SK-N-MC (cell line): ENCODE data around the gene LANCL3.
A peak's percentile ranks its signal among the peaks of the same experiment; 100 is the strongest.

Experiments
- DNase-seq: peaks from one replicate; pipeline ENCODE4 v3.0.0-alpha.2; 2011; ENCODE audit warnings: low read depth, low spot score
- H3K27ac ChIP-seq: fragments of 200-600 bp; sonication (generic); 2 replicates; pipeline ENCODE4 v1.5.1; 2016; ENCODE audit warnings: mixed run types
- H3K36me3 ChIP-seq: fragments of 200-600 bp; sonication (generic); 2 replicates; pipeline ENCODE4 v1.6.1; 2017; ENCODE audit warnings: antibody characterized with exemption, low read length, mixed read lengths; ENCODE audit not compliant: insufficient read depth
- H3K4me3 ChIP-seq: fragments of 200-600 bp; sonication (generic); 2 replicates; pipeline ENCODE4 v1.5.1; 2016
- H3K9ac ChIP-seq: fragments of 200-600 bp; sonication (generic); 2 replicates; pipeline ENCODE4 v1.8.0; 2017; ENCODE audit warnings: mixed run types, mixed read lengths; ENCODE audit not compliant: insufficient read length
- H3K9me3 ChIP-seq: fragments of 200-600 bp; sonication (generic); 2 replicates; pipeline ENCODE4 v1.6.1; 2017; ENCODE audit warnings: low read depth, mild to moderate bottlenecking, antibody characterized with exemption, low read length, moderate library complexity, mixed read lengths
- EZH2 ChIP-seq: fragments of 200-600 bp; sonication (generic); IDR thresholded peaks from one replicate; pipeline ENCODE4 v1.6.1; 2017; ENCODE audit warnings: antibody characterized with exemption
- FOXP2 ChIP-seq: optimal IDR thresholded peaks from 2 replicates; pipeline ENCODE3; 2011; ENCODE audit warnings: mild to moderate bottlenecking, moderate library complexity; ENCODE audit not compliant: insufficient read depth; ENCODE audit errors: extremely low read length, control extremely low read depth
- POLR2AphosphoS5 ChIP-seq: IDR thresholded peaks from 2 replicates; pipeline ENCODE4 v1.6.1; 2012; ENCODE audit warnings: mild to moderate bottlenecking, low read depth, low read length, borderline replicate concordance

Gene LANCL3

DNA sequence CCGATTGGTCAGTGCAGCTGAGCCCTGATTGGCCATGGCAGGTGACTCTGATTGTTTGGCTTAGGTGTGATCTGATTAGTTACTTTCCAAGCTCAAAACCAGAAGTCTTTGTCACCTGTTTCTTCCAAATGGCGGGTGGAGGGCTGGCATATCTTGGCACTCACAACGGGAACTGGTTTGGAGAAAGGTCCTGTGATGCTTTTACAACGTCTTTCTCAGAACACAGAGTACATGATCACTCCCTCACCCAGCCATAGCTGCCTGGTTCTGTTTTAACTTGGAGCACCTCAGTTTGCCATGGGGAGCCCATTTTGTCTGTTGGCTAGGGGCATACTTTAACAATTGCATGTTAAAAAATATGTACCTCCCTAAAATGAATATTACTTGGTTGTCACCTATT is 101.1 kb downstream of the LANCL3 start:
- TF ChIP-seq EZH2: no peak
- no peak for TF ChIP-seq FOXP2
- no peak for TF ChIP-seq POLR2AphosphoS5
- H3K27ac ChIP-seq: no peak overlapping the region

DNA sequence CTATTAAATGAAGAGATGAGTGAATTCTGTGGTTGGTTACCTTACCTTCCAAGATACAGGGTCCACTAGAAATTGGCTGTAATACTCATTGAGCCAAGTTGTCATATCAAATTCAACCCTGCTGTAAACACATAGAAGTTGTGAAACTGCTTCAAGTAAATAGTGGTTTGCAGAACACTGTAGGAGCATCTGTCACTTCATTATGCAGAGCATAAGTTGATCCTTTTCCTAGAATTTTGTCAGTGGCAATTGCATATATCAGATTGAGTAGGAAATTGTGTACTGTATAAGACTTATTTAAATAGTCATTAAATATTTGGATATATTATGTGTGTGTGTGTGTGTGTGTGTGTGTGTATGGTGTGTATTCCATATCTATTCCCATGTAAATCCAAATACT is 105.3 kb downstream of the LANCL3 start:
- no peak overlapping the region for H3K4me3 ChIP-seq
- H3K9me3 ChIP-seq: no peaks in the 10 kb centered on the region
- H3K27ac ChIP-seq: no peak overlapping the region
- no peak for TF ChIP-seq EZH2
- no peak for TF ChIP-seq POLR2AphosphoS5
- no peak for TF ChIP-seq FOXP2
- H3K9ac ChIP-seq: no peak overlapping the region
- DNase-seq: no peak
- no peaks in the 10 kb centered on the region for H3K36me3 ChIP-seq

More for the DNA sequence above, 101.1 kb downstream of the LANCL3 start:
- Histone ChIP-seq H3K36me3 (no peaks in the 10 kb centered on the region), H3K4me3 (no peak overlapping the region), H3K9me3 (no peaks in the 10 kb centered on the region), H3K9ac (no peak overlapping the region)
- DNase-seq: no peak

DNA sequence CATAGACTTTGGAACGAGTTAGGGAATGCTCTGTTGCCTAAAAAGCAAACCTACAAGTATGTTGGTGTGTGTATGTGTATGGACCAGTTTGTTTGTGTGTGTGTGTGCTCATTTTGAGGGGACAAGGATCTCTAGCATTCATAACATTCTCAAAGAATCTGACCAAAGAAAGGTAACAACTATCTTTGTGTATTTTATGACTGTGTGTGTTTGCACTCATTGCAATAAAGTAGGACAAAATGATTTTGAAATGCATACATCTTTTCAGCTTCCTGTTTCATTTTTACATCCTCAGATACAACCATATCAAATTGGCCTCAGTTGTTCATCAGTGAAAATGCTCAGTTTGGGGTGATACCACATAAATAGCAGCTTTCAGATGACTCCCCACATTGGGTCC is 105.8 kb downstream of the LANCL3 start:
- H3K9me3 ChIP-seq: no peaks in the 10 kb centered on the region
- TF ChIP-seq POLR2AphosphoS5 (no peak), FOXP2 (no peak), EZH2 (no peak)
- H3K9ac ChIP-seq: no peak overlapping the region
- H3K36me3 ChIP-seq: no peaks in the 10 kb centered on the region
- no peak for DNase-seq
- no peak overlapping the region for H3K27ac ChIP-seq
- H3K4me3 ChIP-seq: no peak overlapping the region

DNA sequence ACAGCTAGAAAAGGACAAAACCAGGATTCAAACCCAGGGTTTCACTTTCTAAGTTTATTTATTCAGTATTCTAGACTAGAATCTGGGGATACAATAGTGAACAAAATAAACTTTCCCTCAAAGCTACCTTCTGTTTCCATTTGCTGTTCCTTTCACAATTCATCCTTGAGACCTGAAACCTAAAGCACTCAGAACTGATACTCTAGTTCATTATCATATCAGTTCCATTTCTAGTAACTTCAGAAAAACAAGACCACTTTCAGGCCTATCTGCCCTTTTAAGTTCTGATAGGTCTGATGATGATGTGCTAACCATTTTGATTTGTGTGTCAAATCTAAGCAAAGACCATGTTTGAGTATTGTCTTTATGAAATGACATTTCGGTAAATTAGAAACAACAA is 106.3 kb downstream of the LANCL3 start:
- TF ChIP-seq EZH2 (no peak), POLR2AphosphoS5 (no peak), FOXP2 (no peak)
- no peak for DNase-seq
- Histone ChIP-seq H3K9ac (no peak overlapping the region), H3K9me3 (no peaks in the 10 kb centered on the region), H3K27ac (no peak overlapping the region), H3K36me3 (no peaks in the 10 kb centered on the region), H3K4me3 (no peak overlapping the region)

DNA sequence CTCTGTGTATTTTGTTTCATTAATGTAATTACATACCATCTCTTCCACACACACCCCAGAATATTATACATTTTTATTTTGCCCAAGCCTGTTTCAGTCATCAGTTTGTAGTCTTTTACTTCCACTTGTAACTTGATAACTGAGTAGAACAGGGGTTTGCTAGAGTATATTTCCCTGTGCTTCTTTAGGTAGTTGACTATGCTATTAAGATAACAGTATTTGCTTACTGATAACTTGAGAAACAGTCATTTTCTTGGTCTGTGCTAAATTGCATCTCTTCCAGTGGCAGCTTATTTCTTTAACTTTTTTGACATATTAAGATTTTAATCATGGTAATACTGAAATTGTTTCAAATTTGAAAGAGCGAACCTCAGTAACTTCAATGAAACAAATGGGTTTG is 107.1 kb downstream of the LANCL3 start:
- Histone ChIP-seq H3K27ac (no peak overlapping the region), H3K4me3 (no peak overlapping the region), H3K9ac (no peak overlapping the region), H3K36me3 (no peaks in the 10 kb centered on the region), H3K9me3 (no peaks in the 10 kb centered on the region)
- DNase-seq: no peak
- TF ChIP-seq EZH2: no peak
- TF ChIP-seq FOXP2: no peak
- no peak for TF ChIP-seq POLR2AphosphoS5

DNA sequence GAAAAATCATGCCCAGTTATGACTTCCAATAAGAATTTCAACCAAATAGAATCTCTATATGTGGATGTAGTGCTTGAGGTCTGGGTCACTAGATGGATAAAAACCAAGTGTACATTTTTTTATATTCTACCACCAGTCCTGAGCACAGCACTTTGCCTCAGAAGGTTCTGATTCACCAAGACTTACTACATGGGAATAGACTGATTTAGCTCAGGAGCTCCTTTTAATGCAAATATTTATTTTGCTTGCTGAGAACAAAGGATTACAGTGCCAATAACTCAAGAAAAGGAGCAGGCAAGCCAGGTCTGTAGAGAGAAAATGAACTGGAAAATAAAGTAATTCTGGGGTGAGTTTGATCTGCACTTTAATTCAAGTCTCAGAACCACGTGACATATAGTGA is 107.8 kb downstream of the LANCL3 start:
- Histone ChIP-seq H3K9me3 (no peaks in the 10 kb centered on the region), H3K9ac (no peak overlapping the region), H3K27ac (no peak overlapping the region), H3K4me3 (no peak overlapping the region), H3K36me3 (no peaks in the 10 kb centered on the region)
- no peak for TF ChIP-seq POLR2AphosphoS5
- TF ChIP-seq FOXP2: no peak
- no peak for TF ChIP-seq EZH2
- DNase-seq: no peak

DNA sequence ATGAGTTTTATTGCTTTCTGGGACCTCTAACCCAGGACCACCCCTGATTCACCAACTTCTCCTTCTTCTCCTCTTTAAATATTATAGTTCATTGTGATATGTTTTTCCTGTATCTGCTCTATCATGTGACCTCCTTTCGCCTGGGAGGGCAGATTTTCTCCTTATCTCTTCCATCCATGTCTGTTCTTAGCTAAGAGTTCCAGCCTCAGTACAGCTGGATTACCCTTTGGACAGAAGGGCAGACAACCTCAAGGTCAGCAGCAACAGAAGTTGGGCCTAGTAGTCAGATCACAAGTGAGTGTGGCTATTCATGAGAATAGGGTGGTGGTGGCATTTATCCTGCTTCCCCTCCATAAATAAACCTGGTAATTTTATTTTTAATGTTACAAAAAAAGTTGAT is 108.4 kb downstream of the LANCL3 start:
- H3K36me3 ChIP-seq: no peaks in the 10 kb centered on the region
- H3K4me3 ChIP-seq: no peak overlapping the region
- no peaks in the 10 kb centered on the region for H3K9me3 ChIP-seq
- H3K9ac ChIP-seq: no peak overlapping the region
- TF ChIP-seq EZH2 (no peak), FOXP2 (no peak), POLR2AphosphoS5 (no peak)
- no peak overlapping the region for H3K27ac ChIP-seq
- DNase-seq: no peak

DNA sequence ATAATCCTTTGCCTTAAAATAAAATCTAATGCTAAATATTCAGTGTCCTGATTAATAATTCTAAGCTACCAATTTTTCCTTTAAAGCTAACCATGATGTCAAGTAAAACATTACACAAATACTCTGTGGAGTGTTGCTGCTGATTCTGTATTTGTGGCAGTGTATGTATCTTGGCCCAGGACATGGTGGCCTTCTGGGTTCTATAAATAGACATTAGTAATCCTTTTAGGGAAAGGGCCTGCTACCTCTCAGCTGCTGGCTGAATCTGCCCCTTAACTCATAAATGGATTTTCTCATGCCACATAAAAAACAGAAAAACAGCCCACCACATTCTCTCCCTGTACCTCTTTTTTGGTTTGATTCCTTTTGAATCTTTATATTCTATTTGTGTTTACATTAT is 113.0 kb downstream of the LANCL3 start:
- Histone ChIP-seq H3K9ac (no peak overlapping the region), H3K36me3 (no peaks in the 10 kb centered on the region), H3K27ac (no peak overlapping the region), H3K4me3 (no peak overlapping the region), H3K9me3 (no peaks in the 10 kb centered on the region)
- TF ChIP-seq EZH2 (no peak), FOXP2 (no peak), POLR2AphosphoS5 (no peak)
- no peak for DNase-seq

DNA sequence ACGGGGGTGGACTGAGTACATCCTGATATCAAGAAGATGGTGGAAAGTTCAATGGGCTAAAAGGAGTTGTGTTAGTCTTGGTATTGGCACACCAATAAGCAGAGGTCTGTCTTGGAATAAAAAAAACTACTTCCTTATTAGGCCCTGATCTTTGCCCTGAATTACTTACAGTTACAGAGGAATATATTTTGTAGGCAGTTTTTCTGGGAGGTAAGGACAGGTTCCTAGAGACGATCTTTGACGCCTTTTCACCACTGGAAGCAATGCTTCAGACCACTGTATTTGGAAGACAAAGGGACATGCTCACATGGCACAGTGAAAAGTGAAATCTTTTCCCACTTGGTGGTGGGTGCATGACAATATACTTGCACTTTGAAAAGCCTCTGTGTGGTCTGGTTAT is 113.5 kb downstream of the LANCL3 start:
- TF ChIP-seq POLR2AphosphoS5 (no peak), FOXP2 (no peak), EZH2 (no peak)
- Histone ChIP-seq H3K9me3 (no peaks in the 10 kb centered on the region), H3K9ac (no peak overlapping the region), H3K36me3 (no peaks in the 10 kb centered on the region), H3K27ac (no peak overlapping the region), H3K4me3 (peak overlapping the region; percentile 71)
- DNase-seq: no peak
